Measurements from ENCODE around the gene SH2D2A.
A peak's percentile ranks its signal among the peaks of the same experiment; 100 is the strongest.

SH2D2A gene

DNA sequence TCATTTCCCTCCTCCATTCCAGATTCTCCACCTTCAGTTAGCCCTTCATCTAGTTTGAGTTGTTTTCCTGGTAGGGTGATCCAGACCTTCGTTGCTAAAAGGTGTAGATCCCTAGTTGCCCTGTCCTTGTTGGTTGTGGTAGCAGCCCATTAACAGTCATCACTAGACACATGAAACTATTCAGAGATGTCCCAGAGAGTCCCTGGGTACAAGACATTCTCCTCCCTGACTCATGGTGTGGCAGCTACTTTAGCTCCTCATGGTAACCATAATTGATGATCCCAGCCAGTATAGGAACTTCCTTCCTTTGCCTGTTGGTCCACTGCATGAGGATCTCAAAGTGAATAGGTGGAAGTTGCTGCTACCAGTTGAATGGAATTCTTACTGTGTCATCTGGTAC, 6.0 kb upstream of the SH2D2A start:
- no peak for DNase-seq

DNA sequence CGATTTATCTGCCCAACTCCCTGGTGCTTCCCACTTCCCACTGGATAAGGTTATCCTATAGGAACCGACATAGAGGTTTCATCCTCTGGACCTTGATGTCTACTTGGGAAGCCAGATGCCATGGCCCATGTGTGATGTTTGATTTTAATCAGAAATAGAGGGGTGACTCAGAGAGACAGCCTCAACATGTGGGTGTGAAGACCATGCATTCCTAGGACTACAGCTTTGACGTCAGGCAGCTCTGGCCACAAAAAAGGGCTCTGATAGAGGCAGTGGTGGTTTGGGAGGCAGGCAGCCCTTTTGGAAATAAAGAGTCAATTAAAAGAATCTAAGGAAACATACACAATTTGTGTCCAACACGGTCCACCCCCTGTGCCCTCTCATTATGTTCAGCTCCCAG, 5.2 kb upstream of the SH2D2A start:
- peak; percentile 39 for DNase-seq

GRCh38 chr1:156815961-156816422, 656 bp downstream of the SH2D2A start:
- no peak for DNase-seq

- DNase-seq: no peak
Observed at GRCh38 chr1:156815307-156815826, 1.3 kb downstream of the SH2D2A start.

GRCh38 chr1:156814571-156815260, 1.9 kb downstream of the SH2D2A start:
- DNase-seq: peak; percentile 57

DNA sequence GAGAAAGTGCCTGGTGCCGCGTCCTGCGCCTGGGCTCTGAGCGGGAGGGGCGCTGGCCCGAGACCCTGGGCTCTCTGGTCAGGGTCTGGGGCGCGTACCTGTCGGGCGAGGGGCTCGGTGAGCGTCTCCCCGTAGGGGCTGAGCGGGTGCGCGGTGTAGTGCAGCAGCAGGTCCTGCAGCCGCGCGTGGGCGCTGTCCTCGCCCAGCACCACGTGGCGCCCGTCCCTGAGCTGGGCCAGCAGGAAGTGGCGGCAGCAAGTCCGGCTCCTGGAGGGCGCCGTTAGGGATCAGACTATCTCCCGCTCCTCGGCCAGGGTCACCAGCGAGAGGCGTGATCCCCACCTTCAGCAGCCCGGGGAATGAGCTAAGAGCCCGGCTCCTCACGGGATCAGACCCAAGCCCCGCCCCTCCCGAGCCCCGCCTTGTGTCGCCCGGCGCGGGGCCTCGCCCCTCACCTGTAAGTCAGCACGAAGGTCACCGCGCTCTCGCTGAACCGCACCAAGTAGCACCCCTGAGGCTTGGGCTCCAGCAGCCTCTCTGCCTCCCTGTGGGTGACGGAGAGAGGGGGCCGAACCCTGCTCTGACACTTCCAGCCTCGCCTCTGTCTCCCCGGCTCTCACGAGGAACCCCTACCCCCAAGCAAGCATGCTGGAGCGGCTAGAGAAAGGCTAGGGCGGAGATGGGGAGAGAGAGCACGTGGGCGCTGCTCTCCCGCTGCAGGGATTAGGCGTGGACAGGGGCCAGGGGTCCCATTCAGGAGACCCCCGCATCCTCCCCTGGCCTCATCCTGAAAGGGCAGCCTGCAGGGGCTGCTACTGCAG, 2.7 kb downstream of the SH2D2A start:
- DNase-seq: peak; percentile 78

- DNase-seq: no peak
Observed at GRCh38 chr1:156813298-156813697, 3.4 kb downstream of the SH2D2A start.

- no peak for DNase-seq
Observed at GRCh38 chr1:156812293-156812990, 4.2 kb downstream of the SH2D2A start.

DNA sequence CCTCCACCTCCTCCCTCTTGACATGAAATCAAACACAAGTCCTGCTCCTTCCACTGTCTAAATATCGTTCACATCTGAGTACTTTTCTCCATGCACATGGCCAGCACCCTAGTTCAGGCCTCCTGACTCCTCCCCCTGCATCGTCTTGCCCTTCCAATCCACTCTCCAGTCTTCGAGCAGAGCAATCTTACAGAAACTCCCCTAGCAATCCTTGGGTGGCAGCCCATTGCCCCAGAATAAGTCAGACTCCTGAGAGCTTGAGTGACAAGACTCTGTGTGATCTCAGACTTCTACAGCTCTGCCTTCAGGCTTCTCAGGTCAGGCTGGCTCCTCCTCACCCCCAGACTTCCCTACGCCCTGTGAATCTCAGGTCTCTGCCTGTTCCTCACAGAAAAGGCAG, 5.5 kb downstream of the SH2D2A start:
- DNase-seq: no peak

- DNase-seq: no peak
Observed at GRCh38 chr1:156809711-156810366, 6.8 kb downstream of the SH2D2A start.

DNA sequence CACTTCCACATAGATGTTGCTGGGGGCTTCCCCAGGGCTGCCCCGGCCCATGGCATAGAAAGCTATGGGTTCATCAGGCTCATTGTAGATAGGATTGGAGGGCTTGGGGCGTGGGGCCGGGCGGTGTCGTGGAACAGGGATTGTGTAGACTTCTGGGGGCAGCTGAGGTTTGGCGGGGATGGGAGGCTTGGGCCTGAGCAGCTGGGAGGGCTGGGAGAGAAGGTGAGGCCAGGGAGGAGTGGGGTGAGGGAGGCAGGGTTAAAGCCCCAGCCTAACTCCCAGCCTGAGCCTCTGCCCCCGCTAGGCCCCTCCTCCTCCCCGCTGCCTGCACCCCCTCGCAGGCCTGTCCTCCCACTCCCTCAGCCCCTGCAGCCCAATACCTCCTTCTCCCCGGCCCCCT, 7.4 kb downstream of the SH2D2A start:
- no peak for DNase-seq

- no peak for DNase-seq
Observed at GRCh38 chr1:156808186-156809030, 8.2 kb downstream of the SH2D2A start.

DNA sequence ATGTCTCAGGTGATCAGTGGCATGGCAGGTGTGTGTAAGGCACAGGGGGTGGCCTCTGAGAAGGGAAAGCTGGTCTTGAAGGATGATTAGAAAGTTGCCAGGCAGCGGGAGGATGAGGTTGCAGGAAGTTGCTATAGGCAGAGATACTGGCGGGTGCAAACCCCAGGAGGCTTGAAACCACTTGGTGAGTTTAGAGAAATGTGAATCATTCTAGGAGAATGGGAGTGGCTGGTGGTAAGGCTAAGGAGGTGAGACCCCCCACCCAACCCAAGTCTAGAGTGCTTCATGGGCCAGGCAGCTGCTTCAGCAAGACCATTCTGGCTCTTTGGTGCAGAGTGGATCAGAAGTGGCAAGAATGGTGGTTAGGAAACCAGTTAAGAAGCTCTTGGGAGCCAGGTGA, 9.0 kb downstream of the SH2D2A start:
- peak; percentile 80 for DNase-seq

DNA sequence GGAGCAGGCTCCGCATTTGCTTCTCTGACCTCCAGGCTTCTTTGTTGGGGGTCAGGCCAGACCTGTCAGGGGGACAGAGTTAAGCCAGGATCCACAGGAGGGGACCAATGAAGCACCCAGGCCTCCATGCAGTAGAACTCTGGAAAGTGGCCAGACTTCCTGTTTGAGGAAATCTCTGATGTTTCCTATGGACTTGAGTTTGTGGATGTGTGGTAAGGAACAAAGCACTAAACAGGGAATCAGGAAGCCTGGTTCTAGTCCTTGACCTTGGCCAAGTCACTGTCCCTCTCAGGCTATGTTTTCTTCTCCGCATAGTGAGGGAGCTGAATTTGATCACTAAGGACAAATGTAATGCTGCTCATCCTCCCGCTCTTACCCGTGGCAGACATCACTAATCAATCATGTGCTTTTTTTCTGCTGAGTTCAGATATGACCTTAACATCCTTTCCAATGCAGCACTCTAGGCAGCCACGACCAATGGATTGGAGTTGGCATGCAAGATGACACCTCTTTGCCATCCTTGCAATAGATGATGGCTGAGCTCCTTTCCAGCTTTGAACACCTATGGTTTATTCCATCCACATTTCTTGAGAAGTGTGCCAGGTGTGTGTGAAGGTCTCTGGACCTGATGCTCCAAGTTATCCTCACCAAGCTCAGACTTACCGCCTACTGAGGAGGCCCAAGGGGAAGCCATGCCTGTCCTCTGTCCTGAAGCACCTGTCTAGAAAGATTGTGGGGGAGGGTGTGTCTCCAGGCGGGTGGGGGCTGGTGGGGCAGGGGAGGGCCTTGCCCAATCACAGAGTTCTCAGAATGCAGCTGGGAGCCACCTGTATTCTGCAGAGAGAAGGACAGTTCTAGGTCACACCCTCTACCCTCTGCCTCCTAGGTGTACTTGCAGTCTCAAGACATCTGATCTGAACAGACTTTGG, 9.9 kb downstream of the SH2D2A start:
- DNase-seq: no peak

GRCh38 chr1:156805766-156806511, 10.7 kb downstream of the SH2D2A start:
- DNase-seq: no peak

DNA sequence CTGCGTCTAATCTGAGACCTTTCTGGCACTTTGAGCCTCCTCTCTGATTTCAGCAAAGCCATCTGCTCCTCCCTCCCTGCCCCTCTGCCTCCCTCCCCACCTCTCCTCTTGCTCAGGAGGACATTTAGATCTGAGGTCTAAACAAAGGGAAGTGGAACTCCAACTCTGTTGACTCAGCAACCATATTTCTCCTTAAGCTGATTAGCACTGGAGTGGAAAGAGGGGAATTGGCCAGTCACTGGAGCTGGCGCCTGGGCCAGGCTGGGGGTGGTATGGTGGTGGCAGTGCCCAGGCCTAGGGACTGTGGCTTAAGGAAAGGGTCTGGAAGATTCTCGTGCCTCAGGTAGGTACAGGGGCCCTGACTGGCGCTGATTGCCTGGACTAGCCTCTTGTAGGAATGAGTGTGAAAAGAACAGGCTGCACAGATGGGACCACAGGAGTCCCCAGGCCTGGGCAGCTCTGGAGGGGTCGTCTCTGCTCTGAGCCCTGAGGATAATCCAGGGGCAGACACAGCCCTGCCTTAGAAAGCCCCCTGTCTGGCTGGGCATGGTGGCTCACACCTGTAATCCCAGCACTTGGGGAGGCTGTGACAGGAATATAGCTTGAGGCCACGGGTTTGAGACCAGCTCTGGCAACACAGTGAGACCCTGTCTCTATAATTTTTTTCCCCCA, 11.9 kb downstream of the SH2D2A start:
- DNase-seq: no peak

GRCh38 chr1:156804026-156804425, 12.6 kb downstream of the SH2D2A start:
- DNase-seq: no peak

- DNase-seq: no peak
Observed at GRCh38 chr1:156803086-156803851, 13.4 kb downstream of the SH2D2A start.
